GM23338 (cell line): ENCODE data around the gene GPD1L. TPM values are rescaled to one million over a fixed set of nuclear protein-coding genes. Genes with fewer than 3 reads are reported as not detected.

Experiments used
- ATAC-seq: fragments of 200-7000 bp; cut with Tn5 transposase; 3 replicates; pipeline ENCODE4 v1.9.1; 2020
- DNase-seq: peaks from one replicate; pipeline ENCODE4 v3.0.0-alpha.2; 2015; ENCODE audit warnings: low spot score
- H2AFZ ChIP-seq: fragments of 200-600 bp; sonication (generic); 2 replicates; pipeline ENCODE4 v1.8.0; 2016; ENCODE audit warnings: antibody characterized with exemption, mild to moderate bottlenecking, moderate library complexity
- H3F3A ChIP-seq: fragments of 200-600 bp; sonication (generic); replicated peaks from 2 replicates; pipeline ENCODE4 v1.8.0; 2017; ENCODE audit warnings: antibody characterized with exemption, mixed run types, low read depth
- H3K27ac ChIP-seq: fragments of 200-600 bp; sonication (generic); 2 replicates; pipeline ENCODE4 v1.6.1; 2016; ENCODE audit warnings: low read depth
- H3K27me3 ChIP-seq: fragments of 200-600 bp; sonication (generic); 2 replicates; pipeline ENCODE4 v1.8.0; 2016; ENCODE audit warnings: mild to moderate bottlenecking, mixed run types, moderate library complexity; ENCODE audit not compliant: insufficient read depth
- H3K36me3 ChIP-seq: fragments of 200-600 bp; sonication (generic); 2 replicates; pipeline ENCODE4 v1.8.0; 2016; ENCODE audit warnings: mild to moderate bottlenecking; ENCODE audit not compliant: insufficient read depth
- H3K4me1 ChIP-seq: fragments of 200-600 bp; sonication (generic); 2 replicates; pipeline ENCODE4 v1.8.0; 2016; ENCODE audit warnings: mild to moderate bottlenecking, moderate library complexity; ENCODE audit not compliant: insufficient read depth
- H3K4me2 ChIP-seq: fragments of 200-600 bp; sonication (generic); 2 replicates; pipeline ENCODE4 v1.7.1; 2017; ENCODE audit warnings: mixed run types
- H3K4me3 ChIP-seq: fragments of 200-600 bp; sonication (generic); 2 replicates; pipeline ENCODE4 v1.6.1; 2016; ENCODE audit warnings: mixed run types
- H3K79me2 ChIP-seq: fragments of 200-600 bp; sonication (generic); replicated peaks from 2 replicates; pipeline ENCODE4 v1.8.0; 2017; ENCODE audit warnings: mild to moderate bottlenecking; ENCODE audit not compliant: insufficient read depth
- H3K9me2 ChIP-seq: fragments of 200-600 bp; sonication (generic); 2 replicates; pipeline ENCODE4 v1.8.0; 2017; ENCODE audit not compliant: insufficient read depth
- H4K20me1 ChIP-seq: fragments of 200-600 bp; sonication (generic); replicated peaks from 2 replicates; pipeline ENCODE4 v1.8.0; 2017; ENCODE audit warnings: mild to moderate bottlenecking; ENCODE audit not compliant: insufficient read depth
- H3K27ac Mint-ChIP-seq: 2 replicates; pipeline ENCODE4 v1.8.0; 2020; ENCODE audit warnings: inconsistent platforms, mild to moderate bottlenecking, moderate library complexity, mixed read lengths
- H3K27me3 Mint-ChIP-seq: 3 replicates; pipeline ENCODE4 v1.8.0; 2022; ENCODE audit warnings: low read depth, mild to moderate bottlenecking, moderate library complexity, mixed read lengths, inconsistent platforms; ENCODE audit not compliant: insufficient read depth, poor library complexity
- H3K36me3 Mint-ChIP-seq: 3 replicates; pipeline ENCODE4 v1.8.0; 2021; ENCODE audit warnings: low read depth, mild to moderate bottlenecking, inconsistent platforms, moderate library complexity, mixed read lengths
- H3K4me1 Mint-ChIP-seq: 3 replicates; pipeline ENCODE4 v1.8.0; 2020; ENCODE audit warnings: mild to moderate bottlenecking, inconsistent platforms, mixed read lengths
- H3K4me3 Mint-ChIP-seq: 3 replicates; pipeline ENCODE4 v1.8.0; 2021; ENCODE audit warnings: moderate library complexity, mild to moderate bottlenecking, inconsistent platforms, mixed read lengths
- H3K9me3 Mint-ChIP-seq: 3 replicates; pipeline ENCODE4 v1.8.0; 2020; ENCODE audit warnings: moderate library complexity, mild to moderate bottlenecking, inconsistent platforms, mixed read lengths
- CREB1 ChIP-seq: fragments of 250-450 bp; sonication (Bioruptor Pico); IDR thresholded peaks from 2 replicates; pipeline ENCODE4 v1.5.0; 2020; ENCODE audit warnings: low read depth, mild to moderate bottlenecking, moderate library complexity
- CTCF ChIP-seq, 2 experiments: fragments of 200-600 bp in 1 of 2; sonication (generic) in 1 of 2; conservative IDR thresholded peaks; 2 replicates each; pipeline versions ENCODE4 v1.5.1 to v1.6.1; 2016 to 2017; ENCODE audit warnings: antibody characterized with exemption in 2 of 2, low read depth in 2 of 2, mild to moderate bottlenecking in 2 of 2, moderate library complexity in 1 of 2
- ETS1 ChIP-seq: IDR thresholded peaks from 2 replicates; pipeline ENCODE4 v1.6.1; 2016; ENCODE audit warnings: antibody characterized with exemption
- EZH2 ChIP-seq: fragments of 200-600 bp; sonication (generic); IDR thresholded peaks from one replicate; pipeline ENCODE4 v1.8.0; 2017; ENCODE audit warnings: antibody characterized with exemption, mild to moderate bottlenecking, low read depth; ENCODE audit not compliant: unreplicated experiment
- EZH2phosphoT487 ChIP-seq: fragments of 200-600 bp; sonication (generic); IDR thresholded peaks from one replicate; pipeline ENCODE4 v1.8.1; 2018; ENCODE audit warnings: antibody characterized with exemption; ENCODE audit not compliant: unreplicated experiment
- JUNB ChIP-seq: IDR thresholded peaks from one replicate; pipeline ENCODE4 v1.6.1; 2016; ENCODE audit warnings: antibody characterized with exemption; ENCODE audit not compliant: unreplicated experiment
- NANOG ChIP-seq: IDR thresholded peaks from 2 replicates; pipeline ENCODE4 v1.6.1; 2016; ENCODE audit warnings: antibody characterized with exemption, borderline replicate concordance
- POLR2AphosphoS5 ChIP-seq: IDR thresholded peaks from 2 replicates; pipeline ENCODE4 v1.6.1; 2016; ENCODE audit warnings: antibody characterized with exemption, low read depth
- REST ChIP-seq: IDR thresholded peaks from one replicate; pipeline ENCODE4 v1.6.1; 2018; ENCODE audit warnings: antibody characterized with exemption; ENCODE audit not compliant: unreplicated experiment
- STAT1 ChIP-seq: IDR thresholded peaks from one replicate; pipeline ENCODE4 v1.6.1; 2016; ENCODE audit warnings: antibody characterized with exemption; ENCODE audit not compliant: unreplicated experiment
- ZNF114 ChIP-seq: fragments of 250-450 bp; sonication (Bioruptor Pico); IDR thresholded peaks from 2 replicates; pipeline ENCODE4 v1.5.0; 2020; ENCODE audit warnings: mild to moderate bottlenecking, moderate library complexity
- ZNF331 ChIP-seq: fragments of 250-450 bp; sonication (Bioruptor Pico); IDR thresholded peaks from 2 replicates; pipeline ENCODE4 v1.5.0; 2020; ENCODE audit warnings: low read depth, mild to moderate bottlenecking, moderate library complexity
- ZNF462 ChIP-seq: fragments of 250-450 bp; sonication (Bioruptor Pico); IDR thresholded peaks from 2 replicates; pipeline ENCODE4 v1.5.0; 2020; ENCODE audit warnings: mild to moderate bottlenecking, moderate library complexity
- polyA plus RNA-seq: library from polyadenylated mRNA; unstranded; fragments of >200 nt; fragmentation: Nextera tagmentation; extraction: Ambion mirVana; gene quantifications from 2 replicates; pipeline ENCODE4 v1.2.1, GENCODE V29; 2016
- total RNA-seq: library from RNA; depleted of rRNA; stranded (reverse); fragments of >200 nt; shearing (Covaris generic); gene quantifications from 2 replicates; pipeline ENCODE4 v1.2.3, GENCODE V29; 2014

The GPD1L gene
- total and polyA plus RNA-seq, 2 experiments from 2014 or later, result 2.0 to 6.4 TPM

GRCh38 chr3:32127219-32127826 is 20.9 kb downstream of the GPD1L start:
- no peak overlapping the region for H3K27ac Mint-ChIP-seq
- Histone ChIP-seq H3K9me2 (no peaks in the 10 kb centered on the region), H4K20me1 (no peaks in the 10 kb centered on the region), H3K4me3 (no peak overlapping the region), H3K4me2 (no peak overlapping the region), H2AFZ (no peak overlapping the region), H3F3A (no peaks in the 10 kb centered on the region), H3K27me3 (no peaks in the 10 kb centered on the region), H3K36me3 (no peaks in the 10 kb centered on the region), H3K4me1 (no peaks in the 10 kb centered on the region), H3K79me2 (no peaks in the 10 kb centered on the region), H3K27ac (no peak overlapping the region)
- no peaks in the 10 kb centered on the region for H3K27me3 Mint-ChIP-seq
- H3K36me3 Mint-ChIP-seq, result no peaks in the 10 kb centered on the region
- TF ChIP-seq JUNB (no peak), STAT1 (no peak), ZNF331 (CRISPR knock-in tag) (no peak), EZH2 (no peak), NANOG (no peak), CREB1 (CRISPR knock-in tag) (no peak), EZH2phosphoT487 (no peak), ZNF114 (CRISPR knock-in tag) (no peak), REST (no peak), POLR2AphosphoS5 (no peak), CTCF (conservative IDR thresholded peaks at IDR 0.05; ENCODE audit: low read depth in 2 of 2) (no peak), ZNF462 (CRISPR knock-in tag) (no peak), ETS1 (no peak)
- H3K4me3 Mint-ChIP-seq, result no peak overlapping the region
- DNase-seq, result no peak
- H3K9me3 Mint-ChIP-seq, result no peaks in the 10 kb centered on the region
- H3K4me1 Mint-ChIP-seq, result no peaks in the 10 kb centered on the region; the same call in 1 of the 3 replicates
- no peak for ATAC-seq
